ENCODE data around the gene ACSF2. TPM values are rescaled to one million over a fixed set of nuclear protein-coding genes. Genes with fewer than 3 reads are reported as not detected.
A peak's percentile ranks its signal among the peaks of the same experiment; 100 is the strongest.

Gene ACSF2
- polyA plus RNA-seq, 1 donor from 2014 or later = not detected

- H3F3A ChIP-seq (ENCODE audit: insufficient read depth, low read length, poor library complexity, severe bottlenecking) = no peaks in the 10 kb centered on the region
- H3K9me3 ChIP-seq (ENCODE audit: low read length) = no peaks in the 10 kb centered on the region
- H3K36me3 ChIP-seq (ENCODE audit: insufficient read depth, low read length) = no peaks in the 10 kb centered on the region
- peaks cover 27% of the 10 kb centered on the region for H3K27me3 ChIP-seq (ENCODE audit: insufficient read depth, low read depth, low read length)
- no peak overlapping the region for H2AFZ ChIP-seq (ENCODE audit: low read depth, low read length)
- H3K27ac ChIP-seq (ENCODE audit: low read length) = no peak overlapping the region
- H3K79me2 ChIP-seq (replicated peaks; ENCODE audit: insufficient read depth, low read length) = no peaks in the 10 kb centered on the region
- no peak overlapping the region for H3K9ac ChIP-seq (ENCODE audit: low read length)
- H3K4me3 ChIP-seq (ENCODE audit: low read length) = no peak overlapping the region
- H3K4me2 ChIP-seq (ENCODE audit: low read length) = no peak overlapping the region
- TF ChIP-seq CTCF (IDR thresholded peaks at IDR 0.05; ENCODE audit: poor library complexity, severe bottlenecking) (no peak), EP300 (conservative IDR thresholded peaks at IDR 0.05; ENCODE audit: poor library complexity, severe bottlenecking) (no peak), TAF1 (IDR thresholded peaks at IDR 0.05; ENCODE audit: low read depth) (no peak), POLR2AphosphoS5 (IDR thresholded peaks at IDR 0.05) (no peak), SMC3 (conservative IDR thresholded peaks at IDR 0.05; ENCODE audit: poor library complexity) (no peak), RAD21 (conservative IDR thresholded peaks at IDR 0.05) (no peak), MXI1 (conservative IDR thresholded peaks at IDR 0.05; ENCODE audit: poor library complexity, severe bottlenecking) (no peak), REST (IDR thresholded peaks at IDR 0.05; ENCODE audit: borderline replicate concordance) (no peak), EZH2 (IDR thresholded peaks at IDR 0.05; ENCODE audit: borderline replicate concordance, insufficient read depth, low read length, poor library complexity, severe bottlenecking) (no peak)
- no peaks in the 10 kb centered on the region for H3K9me2 ChIP-seq (ENCODE audit: insufficient read depth, low read length)
- no peaks in the 10 kb centered on the region for H4K20me1 ChIP-seq (ENCODE audit: insufficient read depth)
Observed at GRCh38 chr17:50467855-50468303, 41.9 kb downstream of the ACSF2 start.

GRCh38 chr17:50468304-50469207 is 42.5 kb downstream of the ACSF2 start, which contains the start of gene CHAD:
TSS of gene CHAD (minus strand) at chr17:50468880. CDS start at chr17:50468813, 67 bp downstream.
- Histone ChIP-seq H3K79me2 (replicated peaks; ENCODE audit: insufficient read depth, low read length) (no peaks in the 10 kb centered on the region), H3K9ac (ENCODE audit: low read length) (no peak within 1 kb of the TSS), H3K36me3 (ENCODE audit: insufficient read depth, low read length) (no peaks in the 10 kb centered on the region), H4K20me1 (ENCODE audit: insufficient read depth) (no peaks in the 10 kb centered on the region), H2AFZ (ENCODE audit: low read depth, low read length) (no peak within 1 kb of the TSS), H3K9me3 (ENCODE audit: low read length) (no peaks in the 10 kb centered on the region), H3K4me3 (ENCODE audit: low read length) (peak within 1 kb of the TSS; percentile 28), H3K27ac (ENCODE audit: low read length) (no peak within 1 kb of the TSS), H3K27me3 (ENCODE audit: insufficient read depth, low read depth, low read length) (peaks cover 27% of the 10 kb centered on the region), H3K9me2 (ENCODE audit: insufficient read depth, low read length) (no peaks in the 10 kb centered on the region), H3K4me2 (ENCODE audit: low read length) (no peak within 1 kb of the TSS), H3F3A (ENCODE audit: insufficient read depth, low read length, poor library complexity, severe bottlenecking) (no peaks in the 10 kb centered on the region)
- TF ChIP-seq POLR2AphosphoS5 (IDR thresholded peaks at IDR 0.05) (no peak), EZH2 (IDR thresholded peaks at IDR 0.05; ENCODE audit: borderline replicate concordance, insufficient read depth, low read length, poor library complexity, severe bottlenecking) (no peak), EP300 (conservative IDR thresholded peaks at IDR 0.05; ENCODE audit: poor library complexity, severe bottlenecking) (no peak), SMC3 (conservative IDR thresholded peaks at IDR 0.05; ENCODE audit: poor library complexity) (no peak), CTCF (IDR thresholded peaks at IDR 0.05; ENCODE audit: poor library complexity, severe bottlenecking) (no peak), TAF1 (IDR thresholded peaks at IDR 0.05; ENCODE audit: low read depth) (no peak), RAD21 (conservative IDR thresholded peaks at IDR 0.05) (no peak), MXI1 (conservative IDR thresholded peaks at IDR 0.05; ENCODE audit: poor library complexity, severe bottlenecking) (no peak), REST (IDR thresholded peaks at IDR 0.05; ENCODE audit: borderline replicate concordance) (no peak)

Data from neural cell (in vitro differentiated cells).